SK-N-SH treated with all-trans-retinoic acid at 6 μM for 48 hours (cell line): Measurements from ENCODE around the gene NF1.

ENCODE experiments used
- ARNTL ChIP-seq: fragments of 450-650 bp; formaldehyde crosslinking; IDR thresholded peaks from 2 replicates; pipeline ENCODE4 v1.5.0; 2020; ENCODE audit warnings: low read depth, mild to moderate bottlenecking, moderate library complexity, borderline replicate concordance
- CSDC2 ChIP-seq: fragments of 250-450 bp; sonication (Bioruptor Pico); IDR thresholded peaks from 2 replicates; pipeline ENCODE4 v1.5.0; 2020; ENCODE audit warnings: mild to moderate bottlenecking, moderate library complexity
- ESRRG ChIP-seq: fragments of 250-450 bp; sonication (Bioruptor Pico); IDR thresholded peaks from 2 replicates; pipeline ENCODE4 v1.6.1; 2021; ENCODE audit warnings: mild to moderate bottlenecking
- GLIS3 ChIP-seq: fragments of 250-450 bp; sonication (Bioruptor Pico); IDR thresholded peaks from 2 replicates; pipeline ENCODE4 v1.5.0; 2020; ENCODE audit warnings: mild to moderate bottlenecking, moderate library complexity
- SNAI2 ChIP-seq: fragments of 250-450 bp; sonication (Bioruptor Pico); IDR thresholded peaks from 2 replicates; pipeline ENCODE4 v1.5.0; 2020; ENCODE audit warnings: mild to moderate bottlenecking, moderate library complexity
- TCF4 ChIP-seq: fragments of 250-450 bp; sonication (Bioruptor Pico); IDR thresholded peaks from 2 replicates; pipeline ENCODE4 v1.8.0; 2021; ENCODE audit warnings: mild to moderate bottlenecking, moderate library complexity, borderline replicate concordance
- ZFP3 ChIP-seq: fragments of 250-450 bp; sonication (Bioruptor Pico); IDR thresholded peaks from 2 replicates; pipeline ENCODE4 v1.5.0; 2020; ENCODE audit warnings: mild to moderate bottlenecking, moderate library complexity
- ZNF70 ChIP-seq: fragments of 450-650 bp; formaldehyde crosslinking; IDR thresholded peaks from 2 replicates; pipeline ENCODE4 v1.5.0; 2020; ENCODE audit warnings: mild to moderate bottlenecking, moderate library complexity
- ZNF8 ChIP-seq: fragments of 450-650 bp; formaldehyde crosslinking; IDR thresholded peaks from 2 replicates; pipeline ENCODE4 v1.5.0; 2020; ENCODE audit warnings: mild to moderate bottlenecking, moderate library complexity
- TF ChIP-seq, protein P1 (sequence below): fragments of 250-450 bp; sonication (Bioruptor Pico); IDR thresholded peaks from 2 replicates; pipeline ENCODE4 v1.5.0; 2020; ENCODE audit warnings: mild to moderate bottlenecking, moderate library complexity
- TF ChIP-seq, protein P2 (sequence below): fragments of 250-450 bp; sonication (Bioruptor Pico); IDR thresholded peaks from 2 replicates; pipeline ENCODE4 v1.8.0; 2020; ENCODE audit warnings: mild to moderate bottlenecking, moderate library complexity, borderline replicate concordance
- TF ChIP-seq, protein P3 (sequence below): fragments of 250-450 bp; sonication (Bioruptor Pico); IDR thresholded peaks from 2 replicates; pipeline ENCODE4 v1.5.1; 2020; ENCODE audit warnings: low read depth, mild to moderate bottlenecking, moderate library complexity
- TF ChIP-seq, protein P4 (sequence below): fragments of 250-450 bp; sonication (Bioruptor Pico); IDR thresholded peaks from 2 replicates; pipeline ENCODE4 v1.5.1; 2021; ENCODE audit warnings: mild to moderate bottlenecking, moderate library complexity

DNA sequence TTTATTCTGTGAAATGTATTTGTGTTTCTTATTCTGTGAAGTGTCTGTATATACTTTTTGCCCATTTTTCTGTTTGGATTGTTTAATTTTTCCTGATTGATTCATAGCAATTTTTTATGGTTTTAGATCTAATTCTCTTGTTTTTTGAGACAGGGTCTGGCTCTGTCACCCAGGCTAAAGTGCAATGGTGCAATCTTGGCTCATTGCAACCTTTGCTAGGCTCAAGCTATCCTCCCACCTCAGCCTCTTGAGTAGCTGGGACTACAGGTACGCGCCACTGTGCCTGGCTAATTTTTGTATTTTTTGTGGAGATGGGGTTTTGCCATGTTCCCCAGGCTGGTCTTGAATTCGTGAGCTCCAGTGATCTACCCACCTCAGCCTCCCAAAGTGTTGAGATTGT is 31.5 kb downstream of the NF1 start:
- no peak for TF ChIP-seq ARNTL (CRISPR knock-in tag)
- TF ChIP-seq ZNF70 (CRISPR knock-in tag), result no peak
- TF ChIP-seq, protein P1, sequence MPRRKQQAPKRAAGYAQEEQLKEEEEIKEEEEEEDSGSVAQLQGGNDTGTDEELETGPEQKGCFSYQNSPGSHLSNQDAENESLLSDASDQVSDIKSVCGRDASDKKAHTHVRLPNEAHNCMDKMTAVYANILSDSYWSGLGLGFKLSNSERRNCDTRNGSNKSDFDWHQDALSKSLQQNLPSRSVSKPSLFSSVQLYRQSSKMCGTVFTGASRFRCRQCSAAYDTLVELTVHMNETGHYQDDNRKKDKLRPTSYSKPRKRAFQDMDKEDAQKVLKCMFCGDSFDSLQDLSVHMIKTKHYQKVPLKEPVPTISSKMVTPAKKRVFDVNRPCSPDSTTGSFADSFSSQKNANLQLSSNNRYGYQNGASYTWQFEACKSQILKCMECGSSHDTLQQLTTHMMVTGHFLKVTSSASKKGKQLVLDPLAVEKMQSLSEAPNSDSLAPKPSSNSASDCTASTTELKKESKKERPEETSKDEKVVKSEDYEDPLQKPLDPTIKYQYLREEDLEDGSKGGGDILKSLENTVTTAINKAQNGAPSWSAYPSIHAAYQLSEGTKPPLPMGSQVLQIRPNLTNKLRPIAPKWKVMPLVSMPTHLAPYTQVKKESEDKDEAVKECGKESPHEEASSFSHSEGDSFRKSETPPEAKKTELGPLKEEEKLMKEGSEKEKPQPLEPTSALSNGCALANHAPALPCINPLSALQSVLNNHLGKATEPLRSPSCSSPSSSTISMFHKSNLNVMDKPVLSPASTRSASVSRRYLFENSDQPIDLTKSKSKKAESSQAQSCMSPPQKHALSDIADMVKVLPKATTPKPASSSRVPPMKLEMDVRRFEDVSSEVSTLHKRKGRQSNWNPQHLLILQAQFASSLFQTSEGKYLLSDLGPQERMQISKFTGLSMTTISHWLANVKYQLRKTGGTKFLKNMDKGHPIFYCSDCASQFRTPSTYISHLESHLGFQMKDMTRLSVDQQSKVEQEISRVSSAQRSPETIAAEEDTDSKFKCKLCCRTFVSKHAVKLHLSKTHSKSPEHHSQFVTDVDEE (CRISPR knock-in tag), result no peak
- TF ChIP-seq GLIS3 (CRISPR knock-in tag), result no peak
- no peak for TF ChIP-seq CSDC2
- no peak for TF ChIP-seq ZNF8 (CRISPR knock-in tag)
- TF ChIP-seq ZFP3 (CRISPR knock-in tag), result no peak
- TF ChIP-seq TCF4 (CRISPR knock-in tag), result no peak
- TF ChIP-seq SNAI2 (CRISPR knock-in tag), result no peak
- TF ChIP-seq, protein P2, sequence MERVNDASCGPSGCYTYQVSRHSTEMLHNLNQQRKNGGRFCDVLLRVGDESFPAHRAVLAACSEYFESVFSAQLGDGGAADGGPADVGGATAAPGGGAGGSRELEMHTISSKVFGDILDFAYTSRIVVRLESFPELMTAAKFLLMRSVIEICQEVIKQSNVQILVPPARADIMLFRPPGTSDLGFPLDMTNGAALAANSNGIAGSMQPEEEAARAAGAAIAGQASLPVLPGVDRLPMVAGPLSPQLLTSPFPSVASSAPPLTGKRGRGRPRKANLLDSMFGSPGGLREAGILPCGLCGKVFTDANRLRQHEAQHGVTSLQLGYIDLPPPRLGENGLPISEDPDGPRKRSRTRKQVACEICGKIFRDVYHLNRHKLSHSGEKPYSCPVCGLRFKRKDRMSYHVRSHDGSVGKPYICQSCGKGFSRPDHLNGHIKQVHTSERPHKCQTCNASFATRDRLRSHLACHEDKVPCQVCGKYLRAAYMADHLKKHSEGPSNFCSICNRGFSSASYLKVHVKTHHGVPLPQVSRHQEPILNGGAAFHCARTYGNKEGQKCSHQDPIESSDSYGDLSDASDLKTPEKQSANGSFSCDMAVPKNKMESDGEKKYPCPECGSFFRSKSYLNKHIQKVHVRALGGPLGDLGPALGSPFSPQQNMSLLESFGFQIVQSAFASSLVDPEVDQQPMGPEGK (CRISPR knock-in tag), result no peak
- TF ChIP-seq, protein P3, sequence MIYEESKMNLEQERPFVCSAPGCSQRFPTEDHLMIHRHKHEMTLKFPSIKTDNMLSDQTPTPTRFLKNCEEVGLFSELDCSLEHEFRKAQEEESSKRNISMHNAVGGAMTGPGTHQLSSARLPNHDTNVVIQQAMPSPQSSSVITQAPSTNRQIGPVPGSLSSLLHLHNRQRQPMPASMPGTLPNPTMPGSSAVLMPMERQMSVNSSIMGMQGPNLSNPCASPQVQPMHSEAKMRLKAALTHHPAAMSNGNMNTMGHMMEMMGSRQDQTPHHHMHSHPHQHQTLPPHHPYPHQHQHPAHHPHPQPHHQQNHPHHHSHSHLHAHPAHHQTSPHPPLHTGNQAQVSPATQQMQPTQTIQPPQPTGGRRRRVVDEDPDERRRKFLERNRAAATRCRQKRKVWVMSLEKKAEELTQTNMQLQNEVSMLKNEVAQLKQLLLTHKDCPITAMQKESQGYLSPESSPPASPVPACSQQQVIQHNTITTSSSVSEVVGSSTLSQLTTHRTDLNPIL (CRISPR knock-in tag), result no peak
- no peak for TF ChIP-seq ESRRG (CRISPR knock-in tag)
- TF ChIP-seq, protein P4, sequence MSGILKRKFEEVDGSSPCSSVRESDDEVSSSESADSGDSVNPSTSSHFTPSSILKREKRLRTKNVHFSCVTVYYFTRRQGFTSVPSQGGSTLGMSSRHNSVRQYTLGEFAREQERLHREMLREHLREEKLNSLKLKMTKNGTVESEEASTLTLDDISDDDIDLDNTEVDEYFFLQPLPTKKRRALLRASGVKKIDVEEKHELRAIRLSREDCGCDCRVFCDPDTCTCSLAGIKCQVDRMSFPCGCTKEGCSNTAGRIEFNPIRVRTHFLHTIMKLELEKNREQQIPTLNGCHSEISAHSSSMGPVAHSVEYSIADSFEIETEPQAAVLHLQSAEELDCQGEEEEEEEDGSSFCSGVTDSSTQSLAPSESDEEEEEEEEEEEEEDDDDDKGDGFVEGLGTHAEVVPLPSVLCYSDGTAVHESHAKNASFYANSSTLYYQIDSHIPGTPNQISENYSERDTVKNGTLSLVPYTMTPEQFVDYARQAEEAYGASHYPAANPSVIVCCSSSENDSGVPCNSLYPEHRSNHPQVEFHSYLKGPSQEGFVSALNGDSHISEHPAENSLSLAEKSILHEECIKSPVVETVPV, result no peak
